IgD-negative memory B cell (primary cell): ENCODE data around the gene SLC13A4. TPM values are rescaled to one million over a fixed set of nuclear protein-coding genes. Genes with fewer than 3 reads are reported as not detected.

Source experiments
- H3K27ac Mint-ChIP-seq, 3 donors: one replicate each; pipeline ENCODE4 v1.8.0; 2020 to 2022; ENCODE audit warnings: mild to moderate bottlenecking in 3 of 3, mixed read lengths in 3 of 3, moderate library complexity in 1 of 3
- H3K27me3 Mint-ChIP-seq: one replicate; pipeline ENCODE4 v1.8.0; 2021; ENCODE audit warnings: mixed read lengths
- H3K36me3 Mint-ChIP-seq: one replicate; pipeline ENCODE4 v1.8.0; 2020; ENCODE audit warnings: mild to moderate bottlenecking, mixed read lengths
- H3K4me1 Mint-ChIP-seq, 3 donors: one replicate each; pipeline ENCODE4 v1.8.0; 2020 to 2022; ENCODE audit warnings: mixed read lengths in 3 of 3, mild to moderate bottlenecking in 1 of 3
- H3K4me3 Mint-ChIP-seq, 4 donors: one replicate each; pipeline ENCODE4 v1.8.0; 2020 to 2022; ENCODE audit warnings: mild to moderate bottlenecking in 4 of 4, mixed read lengths in 4 of 4, moderate library complexity in 3 of 4
- H3K9me3 Mint-ChIP-seq, 3 donors: one replicate each; pipeline ENCODE4 v1.8.0; 2020 to 2021; ENCODE audit warnings: mixed read lengths in 3 of 3, mild to moderate bottlenecking in 1 of 3
- polyA plus RNA-seq: library from polyadenylated mRNA; unstranded; fragments of 300-500 nt; fragmentation: Illumina TruSeq; gene quantifications from one replicate; pipeline ENCODE4 v1.2.3, GENCODE V29; 2021

Gene SLC13A4
- polyA plus RNA-seq, 1 donor from 2014 or later: 0.15 TPM

- H3K9me3 Mint-ChIP-seq: peaks cover 0 to 4% (median 0%) of the 10 kb centered on the region in 3 donors
- H3K27ac Mint-ChIP-seq: no peak overlapping the region
- H3K36me3 Mint-ChIP-seq: no peaks in the 10 kb centered on the region
- H3K27me3 Mint-ChIP-seq: peaks cover 9% of the 10 kb centered on the region
- H3K4me3 Mint-ChIP-seq: no peak overlapping the region
- no peaks in the 10 kb centered on the region for H3K4me1 Mint-ChIP-seq
These were observed 33.9 kb upstream of the SLC13A4 start for GRCh38 chr7:135761751-135762488.

GRCh38 chr7:135759532-135759931, 31.5 kb upstream of the SLC13A4 start:
- H3K4me3 Mint-ChIP-seq: no peak overlapping the region
- no peaks in the 10 kb centered on the region for H3K36me3 Mint-ChIP-seq
- no peak overlapping the region for H3K27ac Mint-ChIP-seq
- H3K27me3 Mint-ChIP-seq: peaks cover 12% of the 10 kb centered on the region
- H3K4me1 Mint-ChIP-seq: peaks cover 0 to 8% (median 2%) of the 10 kb centered on the region in 3 donors
- peaks cover 0 to 10% (median 0%) of the 10 kb centered on the region in 3 donors for H3K9me3 Mint-ChIP-seq

- no peak overlapping the region for H3K27ac Mint-ChIP-seq
- H3K4me1 Mint-ChIP-seq: peaks cover 0 to 8% (median 2%) of the 10 kb centered on the region in 3 donors
These were observed 30.5 kb upstream of the SLC13A4 start for GRCh38 chr7:135758531-135758932.

GRCh38 chr7:135757719-135758411, 29.9 kb upstream of the SLC13A4 start:
- H3K4me1 Mint-ChIP-seq: peaks cover 0 to 8% (median 2%) of the 10 kb centered on the region in 3 donors
- H3K9me3 Mint-ChIP-seq: peaks cover 0 to 10% (median 0%) of the 10 kb centered on the region in 3 donors
- H3K36me3 Mint-ChIP-seq: peaks cover 3% of the 10 kb centered on the region
- no peak overlapping the region for H3K4me3 Mint-ChIP-seq
- no peak overlapping the region for H3K27ac Mint-ChIP-seq
- H3K27me3 Mint-ChIP-seq: peaks cover 13% of the 10 kb centered on the region

More at GRCh38 chr7:135758531-135758932, 30.5 kb upstream of the SLC13A4 start:
- Mint-ChIP-seq H3K36me3 (no peaks in the 10 kb centered on the region), H3K9me3 (peaks cover 0 to 10% (median 0%) of the 10 kb centered on the region in 3 donors), H3K27me3 (peaks cover 13% of the 10 kb centered on the region), H3K4me3 (no peak overlapping the region)

GRCh38 chr7:135756191-135756590, 28.2 kb upstream of the SLC13A4 start:
- Mint-ChIP-seq H3K36me3 (peaks cover 3% of the 10 kb centered on the region), H3K9me3 (peaks cover 0 to 10% (median 0%) of the 10 kb centered on the region in 3 donors), H3K4me1 (peaks cover 0 to 8% (median 2%) of the 10 kb centered on the region in 3 donors), H3K27ac (no peak overlapping the region), H3K4me3 (no peak overlapping the region), H3K27me3 (peaks cover 13% of the 10 kb centered on the region)

GRCh38 chr7:135755351-135755753, 27.4 kb upstream of the SLC13A4 start:
- Mint-ChIP-seq H3K27ac (no peak overlapping the region), H3K36me3 (peaks cover 3% of the 10 kb centered on the region), H3K9me3 (peaks cover 0 to 10% (median 0%) of the 10 kb centered on the region in 3 donors), H3K4me1 (peaks cover 0 to 8% (median 2%) of the 10 kb centered on the region in 3 donors), H3K27me3 (peaks cover 13% of the 10 kb centered on the region), H3K4me3 (no peak overlapping the region)

- Mint-ChIP-seq H3K9me3 (peaks cover 0 to 10% (median 0%) of the 10 kb centered on the region in 3 donors), H3K4me3 (no peak overlapping the region), H3K36me3 (peaks cover 3% of the 10 kb centered on the region), H3K27me3 (peaks cover 10% of the 10 kb centered on the region), H3K4me1 (peaks cover 0 to 8% (median 2%) of the 10 kb centered on the region in 3 donors), H3K27ac (no peak overlapping the region)
These were observed 25.8 kb upstream of the SLC13A4 start for GRCh38 chr7:135753616-135754413.

GRCh38 chr7:135748770-135749169, 20.8 kb upstream of the SLC13A4 start, which contains the start of gene FAM180A:
Gene FAM180A (minus strand): TSS chr7:135748813. CDS start chr7:135748580, 233 bp downstream.
- Mint-ChIP-seq H3K4me3 (no peak within 1 kb of the TSS), H3K9me3 (no peaks in the 10 kb centered on the region), H3K27me3 (peaks cover 7% of the 10 kb centered on the region), H3K4me1 (no peaks in the 10 kb centered on the region), H3K27ac (no peak within 1 kb of the TSS), H3K36me3 (peaks cover 4% of the 10 kb centered on the region)

- Mint-ChIP-seq H3K27ac (no peak overlapping the region), H3K36me3 (peaks cover 2% of the 10 kb centered on the region), H3K4me1 (no peaks in the 10 kb centered on the region), H3K9me3 (no peaks in the 10 kb centered on the region), H3K27me3 (peaks cover 6% of the 10 kb centered on the region), H3K4me3 (no peak overlapping the region)
These were observed 19.4 kb upstream of the SLC13A4 start for GRCh38 chr7:135747366-135747765.

GRCh38 chr7:135745703-135746312, 17.8 kb upstream of the SLC13A4 start:
- peaks cover 6% of the 10 kb centered on the region for H3K27me3 Mint-ChIP-seq
- no peak overlapping the region for H3K4me3 Mint-ChIP-seq
- no peaks in the 10 kb centered on the region for H3K4me1 Mint-ChIP-seq
- H3K36me3 Mint-ChIP-seq: peaks cover 2% of the 10 kb centered on the region
- no peak overlapping the region for H3K27ac Mint-ChIP-seq
- no peaks in the 10 kb centered on the region for H3K9me3 Mint-ChIP-seq

- H3K9me3 Mint-ChIP-seq: no peaks in the 10 kb centered on the region
- no peak overlapping the region for H3K4me3 Mint-ChIP-seq
- H3K36me3 Mint-ChIP-seq: peaks cover 2% of the 10 kb centered on the region
- H3K27me3 Mint-ChIP-seq: peaks cover 8% of the 10 kb centered on the region
- H3K27ac Mint-ChIP-seq: no peak overlapping the region
- no peaks in the 10 kb centered on the region for H3K4me1 Mint-ChIP-seq
These were observed 17.1 kb upstream of the SLC13A4 start for GRCh38 chr7:135744938-135745702.

GRCh38 chr7:135743907-135744731, 16.1 kb upstream of the SLC13A4 start:
- Mint-ChIP-seq H3K4me1 (no peaks in the 10 kb centered on the region), H3K27ac (no peak overlapping the region), H3K4me3 (no peak overlapping the region), H3K27me3 (peaks cover 8% of the 10 kb centered on the region), H3K9me3 (no peaks in the 10 kb centered on the region), H3K36me3 (peaks cover 2% of the 10 kb centered on the region)

GRCh38 chr7:135742371-135742770, 14.4 kb upstream of the SLC13A4 start:
- Mint-ChIP-seq H3K9me3 (no peaks in the 10 kb centered on the region), H3K27ac (no peak overlapping the region), H3K4me1 (no peaks in the 10 kb centered on the region), H3K4me3 (no peak overlapping the region), H3K36me3 (peaks cover 2% of the 10 kb centered on the region), H3K27me3 (peaks cover 8% of the 10 kb centered on the region)
